Mesenteric fat pad (tissue), 1 donor: ENCODE data around the gene SPANXA1. TPM values are rescaled to one million over a fixed set of nuclear protein-coding genes. Genes with fewer than 3 reads are reported as not detected.
"Not testable (repeated sequence)": the region's sequence is repeated elsewhere in the genome, so short reads cannot be mapped to it uniquely, and the experiment has no call there.

ENCODE experiments used
- DNase-seq: peaks from one replicate; pipeline ENCODE4 v3.0.0-alpha.2; 2020; ENCODE audit warnings: low spot score
- long read RNA-seq: library from polyadenylated mRNA; unstranded; transcript quantifications from one replicate; pipeline ENCODE4 v2.0.0, GENCODE V29; 2020
- total RNA-seq: library from RNA; stranded (reverse); fragmentation: NEBNext Ultra II Directional; extraction: Animal tissue kit (Norgen Biotek cat#: 25700); gene quantifications from one replicate; pipeline ENCODE4 v1.2.1, GENCODE V29; 2021
- donor health status: DM: yes; HTN: yes; CAD: no.

The SPANXA1 gene
- total RNA-seq = not detected
- long read RNA-seq = 0 reads

GRCh38 chrX:141584638-141585037, at the start of gene SPANXA1:
TSS of gene SPANXA1 (minus strand) at chrX:141584738. CDS start at chrX:141584678, 60 bp downstream.
- DNase-seq = not testable (repeated sequence)

- no peak for DNase-seq
These were observed 47.6 kb upstream of the SPANXA1 start for GRCh38 chrX:141632124-141632523.

- DNase-seq = no peak
These were observed 34.8 kb upstream of the SPANXA1 start for GRCh38 chrX:141619336-141619735.

- no peak for DNase-seq
These were observed 24.6 kb upstream of the SPANXA1 start for GRCh38 chrX:141609111-141609510.

GRCh38 chrX:141589408-141589807, 4.9 kb upstream of the SPANXA1 start, which contains the start of gene SPANXA2:
TSS of gene SPANXA2 (plus strand) at chrX:141589708. CDS start at chrX:141589768, 60 bp downstream.
- not testable (repeated sequence) for DNase-seq

- not testable (repeated sequence) for DNase-seq
These were observed 42.0 kb downstream of the SPANXA1 start for GRCh38 chrX:141542551-141542950.

Other genes starting within 250 kb of the SPANXA1 start
- gene SPANXA2, start 5.0 kb upstream of the SPANXA1 start, total RNA-seq = not detected
- gene SPANXD, start 114.0 kb upstream of the SPANXA1 start, total RNA-seq = not detected